CD4-positive, alpha-beta T cell treated with Interleukin-17A for 1 hour (primary cell): ENCODE measurements around the gene RETREG3.
"Not testable (repeated sequence)": the region's sequence is repeated elsewhere in the genome, so short reads cannot be mapped to it uniquely, and the experiment has no call there.

Experiments used
- DNase-seq: peaks from one replicate; pipeline ENCODE4 v3.0.0-alpha.2; 2020

RETREG3 gene

DNA sequence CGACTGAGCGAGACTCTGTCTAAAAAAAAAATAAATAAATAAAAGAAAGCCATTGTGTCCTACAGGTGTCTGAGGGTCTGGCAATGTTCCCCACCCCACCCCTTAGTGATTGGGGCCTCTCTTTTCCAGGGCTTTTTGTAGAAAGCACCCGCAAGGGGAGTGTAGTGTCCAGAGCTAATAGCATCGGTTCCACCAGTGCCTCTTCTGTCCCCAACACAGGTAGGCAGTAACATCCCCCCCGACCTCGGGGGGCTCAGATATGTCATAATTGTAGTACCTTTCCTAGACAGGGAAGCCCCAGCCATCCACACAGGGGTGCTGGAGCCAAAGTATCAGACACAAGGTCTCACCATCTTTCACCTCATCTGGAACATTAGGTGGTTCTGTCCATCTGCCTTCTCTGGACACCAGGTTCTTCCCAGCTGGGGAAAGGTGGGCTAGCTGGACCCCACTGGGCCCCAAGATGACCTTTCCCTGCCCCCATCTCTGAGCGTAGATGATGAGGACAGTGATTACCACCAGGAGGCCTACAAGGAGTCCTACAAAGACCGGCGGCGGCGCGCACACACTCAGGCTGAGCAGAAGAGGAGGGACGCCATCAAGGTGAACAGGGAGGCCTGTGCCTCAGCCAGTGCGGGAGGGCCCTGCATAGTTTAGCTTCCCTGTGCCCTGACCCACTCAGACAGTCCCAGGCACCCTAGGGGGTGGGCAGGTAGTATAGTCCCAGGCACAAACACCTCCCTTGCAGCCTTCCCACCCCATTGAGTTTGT, 40.6 kb downstream of the RETREG3 start:
- no peak for DNase-seq

DNA sequence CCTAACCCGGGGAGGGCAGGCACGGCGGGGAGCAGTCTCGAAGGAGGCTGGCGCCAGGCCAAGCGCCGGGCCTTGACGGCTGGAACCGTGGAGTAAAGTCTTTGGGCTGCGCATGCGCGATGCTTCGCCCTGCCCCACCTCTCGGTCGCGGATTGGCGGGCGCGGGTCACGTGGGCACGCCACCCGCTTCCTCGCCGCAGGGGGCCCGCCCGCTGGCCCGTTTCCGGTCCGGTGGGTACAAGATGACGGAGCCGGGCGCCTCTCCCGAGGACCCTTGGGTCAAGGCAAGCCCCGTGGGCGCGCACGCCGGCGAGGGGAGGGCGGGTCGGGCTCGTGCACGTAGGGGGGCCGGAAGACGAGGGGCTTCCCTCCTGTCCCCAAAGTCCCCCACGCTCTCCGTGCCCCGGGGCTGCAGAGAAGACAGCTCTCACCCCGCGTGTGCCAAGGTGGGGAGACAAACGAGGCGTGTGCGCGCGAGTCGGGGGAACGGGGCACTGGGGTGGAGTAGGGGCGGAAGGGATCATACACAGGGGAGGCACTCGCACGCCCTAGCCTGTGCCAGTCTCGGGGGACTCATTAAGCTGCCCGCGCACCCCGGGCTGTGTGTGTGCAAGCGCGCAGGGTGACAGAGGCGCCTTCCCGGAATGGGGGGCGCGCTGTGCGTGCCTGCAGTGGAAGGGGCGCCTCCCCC, 42.1 kb downstream of the RETREG3 start, which contains the start of gene MLX:
TSS of gene MLX (plus strand) at position 218 of the 691 bp plus-strand sequence. CDS start at position 243, 25 bp downstream.
- peak; percentile 92 for DNase-seq

DNA sequence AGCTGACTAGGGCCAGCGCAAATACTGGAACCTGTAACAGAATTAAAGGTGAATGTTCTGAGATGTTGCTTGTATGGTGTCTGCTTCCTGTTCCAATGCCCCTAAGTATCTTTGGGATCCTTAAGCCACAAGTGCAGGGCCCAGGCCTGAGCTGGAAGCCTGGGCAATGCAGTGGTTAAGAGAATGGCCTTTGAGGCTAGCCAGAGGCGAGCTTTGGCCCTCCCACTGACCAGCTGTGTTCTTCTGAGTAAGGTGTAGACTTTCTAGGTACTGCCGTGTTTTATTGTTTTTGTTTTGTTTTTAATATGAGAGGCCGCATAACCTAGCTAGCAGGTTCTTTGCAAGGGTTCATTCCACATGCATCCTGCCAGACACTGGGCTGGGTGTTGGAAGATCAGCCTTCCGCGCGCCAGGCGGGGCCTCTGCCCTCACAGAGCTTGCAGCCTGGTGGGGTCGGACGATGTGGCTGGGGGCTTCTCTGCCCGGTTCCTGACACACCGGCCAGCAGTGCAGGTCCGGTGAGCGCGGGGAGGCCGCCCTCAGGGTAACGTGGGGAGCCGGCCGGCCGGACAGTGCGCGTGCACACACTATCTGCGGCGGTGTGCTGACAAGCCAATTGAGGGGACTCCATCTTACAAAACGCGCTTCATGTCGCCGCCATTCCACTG, 42.8 kb downstream of the RETREG3 start:
- DNase-seq = no peak

DNA sequence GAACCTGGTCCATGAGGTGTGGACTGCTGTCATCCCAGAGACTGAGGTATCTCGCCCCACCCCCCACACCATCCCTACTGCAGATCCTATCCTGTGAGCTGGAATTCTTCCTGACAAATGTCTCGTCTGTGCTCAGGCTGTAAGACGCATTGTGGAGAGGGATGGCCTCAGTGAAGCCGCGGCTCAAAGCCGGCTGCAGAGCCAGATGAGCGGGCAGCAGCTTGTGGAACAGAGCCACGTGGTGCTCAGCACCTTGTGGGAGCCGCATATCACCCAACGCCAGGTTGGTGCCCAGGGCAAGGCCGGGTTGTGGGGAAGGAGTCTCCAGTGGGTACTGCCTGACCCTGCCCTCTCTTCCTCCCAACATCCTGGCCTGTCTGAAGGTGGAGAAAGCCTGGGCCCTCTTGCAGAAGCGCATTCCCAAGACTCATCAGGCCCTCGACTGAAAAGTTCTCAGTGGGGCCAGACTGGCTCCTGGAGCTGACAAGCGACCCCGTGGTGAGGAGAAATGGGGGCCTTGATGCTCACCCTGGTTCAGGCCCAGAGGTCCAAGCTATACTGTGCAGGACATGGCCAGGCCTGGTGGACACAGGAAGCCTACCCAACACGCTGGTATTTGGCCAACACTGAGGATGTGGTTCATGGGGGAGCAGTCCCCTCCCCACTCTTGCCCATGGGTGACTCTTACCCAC, 43.5 kb downstream of the RETREG3 start:
- no peak for DNase-seq

DNA sequence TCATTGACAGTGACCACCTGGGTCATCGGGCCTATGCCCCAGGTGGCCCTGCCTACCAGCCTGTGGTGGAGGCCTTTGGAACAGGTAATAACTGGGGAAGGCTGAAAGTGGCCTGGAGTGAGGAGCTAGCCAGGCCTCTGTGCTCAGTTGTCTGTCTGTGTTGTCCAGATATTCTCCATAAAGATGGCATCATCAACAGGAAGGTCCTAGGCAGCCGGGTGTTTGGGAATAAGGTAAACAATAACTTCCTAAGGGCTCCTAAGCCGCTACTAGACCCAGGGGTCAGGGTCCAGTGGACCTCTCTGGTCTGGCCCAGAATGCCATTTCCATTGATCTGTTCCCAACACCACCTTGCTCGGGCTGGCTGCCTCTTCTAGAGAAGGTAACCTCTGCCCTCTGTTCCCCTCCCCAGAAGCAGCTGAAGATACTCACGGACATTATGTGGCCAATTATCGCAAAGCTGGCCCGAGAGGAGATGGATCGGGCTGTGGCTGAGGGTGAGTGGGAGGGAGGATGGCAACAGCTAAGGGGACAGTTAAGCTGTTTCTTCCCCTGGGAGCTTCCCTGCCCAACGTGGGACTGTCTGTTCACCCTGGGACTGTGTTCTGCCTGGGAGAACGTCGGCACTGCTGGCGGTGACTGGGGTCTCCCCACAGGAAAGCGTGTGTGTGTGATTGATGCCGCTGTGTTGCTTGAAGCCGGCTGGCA, 44.2 kb downstream of the RETREG3 start:
- DNase-seq = no peak

DNA sequence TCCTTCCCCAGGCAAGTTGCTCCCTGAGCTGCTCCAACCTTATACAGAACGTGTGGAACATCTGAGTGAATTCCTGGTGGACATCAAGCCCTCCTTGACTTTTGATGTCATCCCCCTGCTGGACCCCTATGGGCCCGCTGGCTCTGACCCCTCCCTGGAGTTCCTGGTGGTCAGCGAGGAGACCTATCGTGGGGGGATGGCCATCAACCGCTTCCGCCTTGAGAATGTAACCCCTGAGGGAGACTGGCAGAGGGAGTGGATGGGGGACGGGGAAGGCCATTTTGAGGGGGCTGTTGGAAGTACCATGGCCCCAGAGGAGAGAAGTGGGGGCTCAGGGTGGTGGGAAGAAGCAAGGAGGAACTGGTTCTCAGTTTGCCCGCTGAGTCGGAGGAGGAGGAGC, 45.2 kb downstream of the RETREG3 start:
- DNase-seq = no peak

DNA sequence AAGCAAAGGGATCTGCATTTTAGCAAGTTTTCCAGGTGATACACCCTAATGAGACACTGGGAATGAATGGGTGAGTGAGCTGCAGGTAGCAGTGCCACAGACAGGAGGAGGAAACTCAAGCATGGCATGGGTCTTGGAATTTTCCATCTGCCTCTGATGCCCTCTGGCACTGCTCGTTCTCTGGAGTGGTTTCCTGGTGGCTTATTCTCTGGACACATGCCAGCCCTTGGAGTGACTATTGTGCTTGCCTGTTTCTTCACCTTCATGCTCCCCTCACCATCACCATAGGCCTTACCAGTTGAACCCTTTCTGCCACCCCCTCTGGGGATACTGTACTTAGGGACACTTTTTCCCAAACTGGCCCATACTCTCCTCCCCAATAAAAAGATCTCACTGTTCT, 45.6 kb downstream of the RETREG3 start:
- no peak for DNase-seq

DNA sequence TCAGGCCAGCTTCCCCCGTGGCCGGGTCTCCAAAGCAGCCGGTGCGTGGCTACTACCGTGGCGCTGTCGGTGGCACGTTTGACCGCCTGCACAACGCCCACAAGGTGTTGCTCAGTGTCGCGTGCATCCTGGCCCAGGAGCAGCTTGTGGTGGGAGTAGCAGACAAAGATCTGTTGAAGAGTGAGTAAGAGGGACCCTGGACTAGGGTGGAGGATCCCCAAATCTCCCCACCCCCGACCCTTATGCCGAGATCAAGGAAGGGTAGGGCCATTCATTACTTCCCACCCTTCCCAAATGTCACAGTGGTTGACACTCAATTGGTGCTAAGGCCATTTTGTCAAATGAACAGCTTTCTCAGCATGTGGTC, 46.0 kb downstream of the RETREG3 start:
- no peak for DNase-seq

DNA sequence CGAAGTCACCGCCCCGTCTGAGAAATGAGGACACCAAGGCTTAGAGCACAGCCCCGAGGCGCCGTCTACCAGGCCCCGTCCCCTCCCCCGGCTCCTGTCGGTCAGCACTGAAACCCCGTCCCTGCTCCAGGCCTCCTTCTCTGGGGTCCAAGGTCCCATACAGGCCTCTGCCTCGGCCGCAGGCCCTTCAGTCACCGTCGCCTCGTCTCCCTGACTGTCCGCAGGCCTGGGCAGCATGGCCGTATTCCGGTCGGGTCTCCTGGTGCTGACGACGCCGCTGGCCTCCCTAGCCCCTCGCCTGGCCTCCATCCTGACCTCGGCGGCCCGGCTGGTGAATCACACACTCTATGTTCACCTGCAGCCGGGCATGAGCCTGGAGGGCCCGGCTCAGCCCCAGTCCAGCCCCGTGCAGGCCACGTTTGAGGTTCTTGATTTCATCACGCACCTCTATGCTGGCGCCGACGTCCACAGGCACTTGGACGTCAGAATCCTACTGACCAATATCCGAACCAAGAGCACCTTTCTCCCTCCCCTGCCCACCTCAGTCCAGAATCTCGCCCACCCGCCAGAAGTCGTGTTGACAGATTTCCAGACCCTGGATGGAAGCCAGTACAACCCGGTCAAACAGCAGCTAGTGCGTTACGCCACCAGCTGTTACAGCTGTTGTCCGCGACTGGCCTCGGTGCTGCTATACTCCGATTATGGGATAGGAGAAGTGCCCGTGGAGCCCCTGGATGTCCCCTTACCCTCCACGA, 46.6 kb downstream of the RETREG3 start:
- DNase-seq = no peak

DNA sequence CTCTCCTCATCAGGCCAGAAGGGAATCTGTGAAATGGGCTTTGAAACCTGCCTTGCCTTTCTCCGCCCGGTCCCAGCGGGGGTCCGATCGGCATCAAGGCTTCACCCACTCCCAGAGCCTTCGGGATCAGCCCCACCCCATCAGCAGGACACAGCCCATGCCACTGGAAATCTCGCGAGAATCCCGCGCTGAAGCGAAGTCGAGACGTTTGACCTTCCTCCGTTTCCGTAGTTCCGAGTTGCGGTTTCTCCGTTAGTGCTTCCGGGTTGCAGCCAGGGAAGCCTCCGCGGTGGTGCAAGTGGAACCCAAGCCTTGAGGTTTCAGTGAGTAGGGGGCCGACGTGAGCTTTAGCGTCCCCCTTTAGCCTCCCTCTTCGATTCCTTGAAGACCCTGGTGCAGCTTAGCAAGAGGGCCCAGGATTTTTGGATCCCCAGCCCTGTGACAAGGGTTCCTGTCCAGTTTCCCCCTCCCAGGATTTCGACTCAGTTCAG, 47.2 kb downstream of the RETREG3 start, which contains the start of gene COASY:
TSS of gene COASY (plus strand) at position 252 of the 491 bp plus-strand sequence. CDS start 475 bp downstream, outside the sequence.
- peak; percentile 95 for DNase-seq

DNA sequence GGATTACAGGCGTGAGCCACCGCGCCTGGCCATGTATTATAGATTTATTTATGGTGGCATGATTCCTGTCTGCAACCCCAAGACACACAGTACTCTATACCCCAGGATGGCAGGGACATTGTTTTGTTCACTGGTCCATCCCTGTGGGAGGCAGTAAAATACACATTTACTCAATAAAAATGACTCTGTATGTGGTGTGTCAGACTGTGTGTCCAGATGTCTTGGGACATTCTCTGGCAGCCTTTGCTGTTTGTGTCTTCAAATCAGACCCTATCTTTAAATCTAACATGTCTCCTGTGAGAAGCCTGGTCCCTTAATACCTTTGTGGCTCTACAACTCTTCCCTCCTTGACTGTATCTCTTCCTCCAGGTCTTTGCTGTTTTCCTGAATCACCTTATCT, 48.9 kb downstream of the RETREG3 start:
- no peak for DNase-seq

DNA sequence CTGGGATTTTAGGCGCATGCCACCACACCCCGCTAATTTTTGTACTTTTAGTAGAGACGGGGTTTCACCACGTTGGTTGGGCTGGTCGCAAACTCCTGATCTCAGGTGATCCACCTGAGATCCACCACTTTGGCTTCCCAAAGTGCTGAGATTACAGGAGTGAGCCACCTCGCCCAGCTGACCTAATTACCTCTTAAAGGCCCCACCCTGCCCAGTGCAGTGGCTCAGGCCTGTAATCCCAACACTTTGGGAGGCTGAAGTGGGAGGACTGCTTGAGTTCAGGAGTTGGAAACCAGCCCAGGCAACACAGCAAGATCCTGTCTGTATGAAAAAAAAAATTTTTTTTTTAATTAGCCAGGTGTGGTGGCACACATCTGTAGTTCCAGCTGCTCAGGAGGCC, 50.1 kb downstream of the RETREG3 start:
- no peak for DNase-seq

DNA sequence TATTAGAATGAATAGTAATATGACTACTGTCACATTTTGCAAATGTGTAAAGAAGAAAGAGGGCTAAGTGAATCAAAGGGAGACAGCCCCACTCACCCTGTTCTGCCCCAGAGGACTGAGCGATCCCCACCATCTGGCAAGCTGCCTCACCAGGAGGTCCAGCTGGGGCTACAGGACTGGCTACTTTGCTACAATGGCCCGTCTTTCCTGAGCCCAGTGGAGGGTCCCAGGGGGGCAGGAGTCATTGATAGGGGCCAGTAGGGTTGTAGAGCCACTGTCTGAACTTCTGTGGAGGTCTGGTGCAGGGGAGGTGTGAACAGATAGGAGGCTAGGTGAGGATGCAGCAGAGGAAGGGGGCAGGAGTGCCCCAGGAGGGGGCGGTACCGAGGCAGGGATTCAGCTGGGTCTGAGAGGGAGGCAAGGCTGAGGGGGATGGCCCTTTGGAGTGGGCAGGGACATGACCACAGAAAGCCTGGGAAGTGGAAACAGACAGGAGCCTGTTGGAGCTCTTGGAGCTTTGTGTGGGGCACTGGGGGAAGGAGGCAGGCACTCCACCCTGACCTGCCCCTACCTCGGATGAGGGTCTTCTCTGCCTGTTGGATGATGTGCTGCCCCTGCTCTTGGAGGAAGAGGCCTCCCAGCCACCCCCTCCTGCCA, 53.1 kb downstream of the RETREG3 start:
- not testable (repeated sequence) for DNase-seq

DNA sequence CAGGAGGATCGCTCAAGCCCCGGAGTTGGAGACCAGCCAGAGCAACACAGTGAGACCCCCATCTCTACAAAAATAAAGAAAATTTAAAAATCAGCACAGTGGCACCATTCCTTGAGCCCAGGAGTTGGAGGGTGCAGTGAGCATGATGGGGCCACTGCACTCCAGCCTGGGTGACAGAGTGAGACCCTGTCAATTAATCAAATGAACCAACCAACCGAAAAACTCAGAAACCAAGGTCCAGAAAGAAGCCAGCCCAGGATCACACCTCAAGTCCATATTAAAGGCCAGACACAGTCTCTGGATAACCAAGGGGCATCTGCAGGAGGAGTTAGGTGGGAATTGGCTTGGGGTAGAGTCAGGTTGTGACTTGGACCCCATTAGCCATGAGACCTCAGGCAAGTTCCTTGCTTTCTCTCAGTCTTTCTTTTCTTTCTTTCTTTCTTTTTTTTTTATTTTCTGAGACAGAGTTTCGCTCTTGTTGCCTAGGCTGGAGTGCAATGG, 54.0 kb downstream of the RETREG3 start:
- DNase-seq = no peak

DNA sequence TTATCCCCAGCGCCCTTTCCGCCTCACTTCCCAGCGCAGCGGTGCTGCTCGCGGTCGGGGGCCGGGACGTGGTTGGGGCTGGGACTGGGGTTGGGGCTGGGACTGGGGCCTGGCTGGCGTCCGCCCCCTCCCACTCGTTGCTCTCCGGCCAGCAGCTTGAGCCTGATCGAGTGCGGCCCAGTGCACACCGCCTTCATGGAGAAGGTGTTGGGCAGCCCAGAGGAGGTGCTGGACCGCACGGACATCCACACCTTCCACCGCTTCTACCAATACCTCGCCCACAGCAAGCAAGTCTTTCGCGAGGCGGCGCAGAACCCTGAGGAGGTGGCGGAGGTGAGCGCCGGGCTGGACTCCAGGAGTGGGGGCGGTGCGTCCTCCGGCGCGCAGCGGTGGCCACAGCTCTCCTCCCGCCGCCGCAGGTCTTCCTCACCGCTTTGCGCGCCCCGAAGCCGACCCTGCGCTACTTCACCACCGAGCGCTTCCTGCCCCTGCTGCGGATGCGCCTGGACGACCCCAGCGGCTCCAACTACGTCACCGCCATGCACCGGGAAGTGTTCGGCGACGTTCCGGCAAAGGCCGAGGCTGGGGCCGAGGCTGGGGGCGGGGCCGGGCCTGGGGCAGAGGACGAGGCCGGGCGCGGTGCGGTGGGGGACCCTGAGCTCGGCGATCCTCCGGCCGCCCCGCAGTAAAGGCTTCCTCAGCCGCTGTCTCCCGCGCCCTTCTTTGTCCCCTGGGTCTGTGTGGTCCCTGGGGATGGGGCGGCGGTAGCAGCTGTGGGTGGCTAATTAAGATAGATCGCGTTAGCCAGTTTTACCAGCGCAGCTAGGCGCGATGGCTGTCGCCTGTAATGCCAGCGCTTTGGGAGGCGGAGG, 54.7 kb downstream of the RETREG3 start:
- peak; percentile 83 for DNase-seq

DNA sequence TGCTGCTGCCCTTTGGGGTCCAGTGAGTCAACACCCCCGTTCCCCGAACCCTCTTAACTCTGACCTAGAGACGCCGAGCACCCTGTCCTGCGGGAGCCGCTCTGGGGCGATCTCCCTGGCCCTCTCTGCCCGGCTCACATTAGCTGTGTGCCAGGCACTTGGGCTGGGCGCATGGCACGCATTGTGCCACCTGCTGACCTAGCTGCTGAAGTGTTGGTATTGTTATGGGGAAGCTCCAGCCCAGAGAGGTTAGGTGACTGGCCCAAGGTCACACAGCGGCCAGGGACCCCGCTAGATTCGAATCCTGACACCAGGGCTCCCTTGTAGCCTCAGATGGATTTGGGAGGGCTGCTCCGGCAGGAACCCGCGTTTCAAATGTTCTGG, 55.3 kb downstream of the RETREG3 start:
- DNase-seq = peak; percentile 18

DNA sequence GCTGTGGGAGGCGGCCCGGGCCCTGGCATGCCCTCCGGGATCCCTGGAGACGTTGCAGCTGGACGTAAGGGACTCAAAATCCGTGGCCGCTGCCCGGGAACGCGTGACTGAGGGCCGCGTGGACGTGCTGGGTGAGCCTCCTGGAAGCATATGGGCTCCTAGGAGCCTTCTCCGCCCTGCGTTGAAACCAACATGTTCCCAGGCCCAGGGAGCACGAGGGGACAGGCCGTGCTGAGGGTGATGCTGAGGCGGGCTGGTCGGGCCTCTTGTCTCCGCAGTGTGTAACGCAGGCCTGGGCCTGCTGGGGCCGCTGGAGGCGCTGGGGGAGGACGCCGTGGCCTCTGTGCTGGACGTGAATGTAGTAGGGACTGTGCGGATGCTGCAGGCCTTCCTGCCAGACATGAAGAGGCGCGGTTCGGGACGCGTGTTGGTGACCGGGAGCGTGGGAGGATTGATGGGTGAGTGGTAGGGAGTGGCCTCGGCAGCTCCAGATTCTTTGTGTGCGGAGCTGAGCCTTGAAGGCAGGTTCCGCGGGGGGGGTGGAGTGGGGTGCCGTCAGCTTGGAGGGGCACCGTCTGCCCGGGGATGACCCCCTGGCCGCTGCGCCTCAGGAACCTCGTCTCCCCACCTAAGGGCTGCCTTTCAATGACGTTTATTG, 55.9 kb downstream of the RETREG3 start:
- no peak for DNase-seq

DNA sequence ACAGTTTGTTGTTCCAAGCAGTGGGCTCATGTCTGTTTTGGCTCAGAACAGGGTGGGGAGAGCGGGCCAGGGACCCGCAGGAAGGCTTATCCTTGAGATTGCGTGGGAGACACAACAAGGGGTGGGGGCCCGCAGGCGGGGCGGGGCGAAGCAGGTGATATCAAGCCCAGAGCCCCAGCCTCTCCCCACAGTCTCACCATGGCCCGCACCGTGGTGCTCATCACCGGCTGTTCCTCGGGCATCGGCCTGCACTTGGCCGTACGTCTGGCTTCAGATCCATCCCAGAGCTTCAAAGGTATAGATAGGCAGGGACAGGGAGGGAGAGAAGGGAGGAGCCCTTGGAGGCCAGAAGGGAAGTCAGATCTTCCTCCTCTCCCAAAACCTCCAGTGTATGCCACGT, 56.4 kb downstream of the RETREG3 start, which contains the start of gene HSD17B1:
TSS of gene HSD17B1 (plus strand) at position 188 of the 400 bp plus-strand sequence. CDS start at position 199, 11 bp downstream.
- not testable (repeated sequence) for DNase-seq
